ENCODE data around the gene LRRC8E. TPM values are rescaled to one million over a fixed set of nuclear protein-coding genes. Genes with fewer than 3 reads are reported as not detected.

The LRRC8E gene
- polyA plus RNA-seq, 1 donor = 0.23 TPM

DNA sequence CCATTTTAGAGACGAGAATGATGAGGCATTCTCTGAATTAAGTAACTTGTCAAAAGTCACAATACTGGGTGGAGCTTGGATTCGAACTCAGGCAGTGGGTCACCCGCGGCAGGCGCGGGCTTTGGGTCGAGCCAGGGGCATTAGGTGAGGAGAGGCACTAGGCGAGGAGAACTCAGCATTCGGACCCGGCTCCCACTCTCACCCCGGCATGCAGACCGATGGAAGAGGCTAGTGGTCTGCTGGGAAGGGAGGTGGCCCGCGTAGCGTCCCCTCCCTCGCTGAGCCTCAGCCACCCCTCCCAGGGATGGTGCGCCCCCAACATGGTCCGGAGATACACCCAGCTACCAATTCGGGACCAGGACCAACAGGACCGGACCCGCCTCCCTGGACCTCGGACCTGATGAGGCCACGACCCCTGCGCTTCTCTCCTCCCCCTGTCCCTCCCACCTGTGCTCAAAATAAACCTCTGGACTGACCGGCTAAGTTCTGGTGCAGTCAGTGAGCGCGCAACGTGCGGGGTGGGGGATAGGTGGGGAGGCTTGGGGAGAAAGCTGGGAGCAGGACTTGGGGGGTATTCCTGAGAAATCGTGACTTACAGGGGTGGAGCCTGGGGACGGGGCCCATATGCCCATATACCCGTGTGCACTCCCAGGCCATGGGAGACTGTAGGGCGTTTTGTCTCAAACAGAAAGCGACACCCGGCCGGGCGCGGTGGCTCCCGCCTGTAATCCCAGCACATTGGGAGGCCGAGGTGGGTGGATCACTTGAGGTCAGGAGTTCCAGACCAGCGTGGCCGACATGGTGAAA lies 30.5 kb downstream of the LRRC8E start:
- no peak for DNase-seq (ENCODE audit: low read depth)

DNA sequence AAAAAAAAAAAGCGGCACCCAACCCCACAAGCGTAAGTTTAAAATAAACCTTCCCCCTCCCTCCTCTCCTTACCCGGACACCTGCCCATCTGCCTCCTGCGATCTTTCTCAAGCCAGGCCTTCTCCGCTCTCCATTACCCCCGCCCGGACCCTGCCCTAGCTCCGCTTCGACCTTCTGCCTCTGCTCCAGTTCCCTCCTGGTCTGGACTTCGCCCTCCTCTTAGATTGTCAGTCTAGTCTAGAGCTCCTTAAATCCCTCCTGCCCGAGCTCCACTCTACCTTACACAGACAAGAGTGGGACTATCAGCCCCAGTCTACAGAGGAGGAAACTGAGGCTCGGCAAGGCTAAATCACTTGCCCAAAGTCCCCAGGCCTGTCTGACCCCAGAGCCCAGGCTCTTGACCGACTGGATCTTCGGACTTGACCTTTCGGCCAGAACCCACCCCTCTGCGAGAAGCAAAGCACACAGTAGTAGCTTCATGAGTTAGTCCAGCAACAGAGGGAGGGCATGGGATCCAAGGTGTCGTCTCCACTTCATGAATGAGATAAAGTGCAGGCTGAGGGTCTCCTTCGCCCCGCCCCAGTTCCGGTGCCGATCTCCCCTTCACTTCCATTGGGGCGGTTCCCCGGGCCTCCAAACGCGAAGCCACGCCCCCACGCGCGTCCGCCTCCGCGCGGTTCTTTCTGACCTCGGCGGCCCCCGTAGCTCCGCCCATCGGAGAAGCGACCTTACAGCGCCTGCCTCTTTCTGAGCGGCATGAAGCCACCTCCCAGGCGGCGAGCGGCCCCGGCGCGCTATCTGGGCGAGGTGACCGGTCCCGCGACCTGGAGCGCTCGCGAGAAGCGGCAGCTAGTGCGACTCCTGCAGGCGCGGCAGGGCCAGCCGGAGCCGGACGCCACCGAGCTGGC lies 31.6 kb downstream of the LRRC8E start, which contains the start of gene SNAPC2:
Gene SNAPC2 (plus strand): TSS at position 729 of the 909 bp plus-strand sequence. CDS start 29 bp downstream, at position 758.
- DNase-seq (ENCODE audit: low read depth) = peak; percentile 60

DNA sequence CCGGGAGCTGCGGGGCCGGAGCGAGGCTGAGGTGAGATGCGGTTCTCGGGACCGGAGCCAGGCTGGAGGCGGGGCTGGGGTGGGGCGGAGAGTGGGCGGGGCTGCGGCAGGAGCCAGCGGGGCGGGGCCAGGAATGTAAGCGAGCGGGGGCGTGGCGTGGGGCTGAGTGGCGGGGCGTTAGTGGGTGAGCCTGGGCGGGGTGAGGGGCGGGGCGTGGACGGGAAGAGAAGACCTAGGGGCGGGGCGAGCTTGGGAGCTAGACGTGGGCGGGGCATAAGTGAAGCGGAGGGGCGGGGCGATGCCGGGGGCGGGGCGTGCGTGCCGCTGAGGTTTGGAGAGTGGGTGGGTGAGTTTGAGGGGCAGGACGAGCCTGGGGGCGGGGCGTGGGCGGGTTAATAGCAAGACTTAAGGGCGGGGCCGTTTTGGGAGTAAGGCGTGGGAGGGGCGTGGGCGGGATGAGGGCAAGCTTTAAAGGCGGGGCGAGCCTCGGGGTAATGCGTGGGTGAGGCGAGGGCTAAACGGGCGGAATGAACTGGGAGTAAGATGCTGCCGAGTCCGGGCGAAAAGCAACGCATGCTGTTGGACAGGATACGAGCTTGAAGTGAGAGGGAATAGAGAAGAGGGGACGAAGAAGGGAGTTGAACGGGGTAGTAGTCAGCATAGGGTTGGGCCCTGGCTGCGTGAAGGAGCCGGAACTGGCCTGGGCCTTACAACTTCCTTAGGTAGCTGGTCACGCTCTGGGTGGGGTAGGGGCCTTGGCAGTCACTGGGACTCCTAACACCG lies 32.4 kb downstream of the LRRC8E start:
- peak; percentile 50 for DNase-seq (ENCODE audit: low read depth)

DNA sequence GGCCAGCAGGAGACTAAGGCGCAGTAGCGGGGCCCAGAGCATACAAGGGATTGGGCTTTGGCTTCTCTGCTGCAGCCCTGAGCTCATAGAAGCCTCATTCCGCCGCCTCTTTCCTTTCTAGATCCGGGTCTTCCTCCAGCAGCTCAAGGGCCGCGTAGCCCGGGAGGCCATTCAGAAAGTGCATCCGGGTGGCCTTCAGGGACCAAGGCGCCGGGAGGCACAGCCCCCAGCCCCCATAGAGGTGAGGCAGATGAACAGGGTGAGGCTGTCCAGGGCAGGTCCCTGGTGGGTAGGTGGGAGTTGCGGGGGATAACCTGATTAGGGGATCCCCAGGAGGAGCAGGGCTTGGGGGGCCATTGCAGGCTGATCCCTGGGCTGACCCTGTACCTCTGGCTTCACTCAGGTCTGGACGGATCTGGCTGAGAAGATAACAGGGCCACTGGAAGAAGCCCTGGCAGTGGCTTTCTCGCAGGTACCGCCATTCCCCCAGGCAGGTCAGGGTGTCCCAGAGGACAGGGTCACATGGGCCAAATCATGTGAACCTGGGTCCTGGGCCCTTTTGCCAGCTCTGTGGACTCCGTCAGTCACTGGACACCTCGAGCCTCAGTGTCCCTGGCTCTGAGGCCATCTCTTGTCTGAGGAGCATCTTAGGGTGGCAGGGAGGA lies 33.1 kb downstream of the LRRC8E start:
- DNase-seq (ENCODE audit: low read depth) = no peak

DNA sequence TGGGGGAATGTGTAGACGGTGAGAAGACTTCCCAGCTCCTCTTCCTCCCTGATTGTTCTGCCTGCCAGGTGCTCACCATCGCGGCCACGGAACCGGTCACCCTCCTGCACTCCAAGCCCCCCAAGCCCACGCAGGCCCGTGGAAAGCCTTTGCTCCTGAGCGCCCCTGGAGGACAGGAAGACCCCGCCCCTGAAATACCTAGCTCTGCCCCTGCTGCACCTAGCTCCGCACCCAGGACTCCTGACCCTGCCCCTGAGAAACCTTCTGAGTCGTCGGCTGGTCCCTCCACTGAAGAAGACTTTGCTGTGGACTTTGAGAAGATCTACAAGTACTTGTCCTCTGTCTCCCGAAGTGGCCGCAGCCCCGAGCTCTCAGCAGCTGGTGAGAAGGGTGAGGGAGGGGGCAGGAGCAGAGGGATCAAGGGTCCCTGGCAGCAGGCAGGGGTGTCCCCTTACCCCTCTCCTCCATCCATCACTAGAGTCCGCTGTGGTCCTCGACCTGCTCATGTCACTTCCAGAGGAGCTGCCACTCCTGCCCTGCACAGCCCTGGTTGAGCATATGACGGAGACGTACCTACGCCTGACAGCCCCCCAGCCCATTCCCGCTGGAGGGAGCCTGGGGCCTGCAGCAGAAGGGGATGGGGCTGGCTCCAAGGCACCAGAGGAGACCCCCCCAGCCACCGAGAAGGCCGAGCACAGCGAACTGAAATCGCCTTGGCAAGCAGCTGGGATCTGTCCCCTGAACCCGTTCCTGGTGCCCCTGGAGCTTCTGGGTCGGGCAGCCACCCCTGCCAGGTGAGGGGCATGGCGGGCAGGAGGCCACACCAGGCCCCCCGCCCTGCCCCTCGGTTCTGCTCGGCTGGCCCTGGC lies 33.9 kb downstream of the LRRC8E start:
- no peak for DNase-seq (ENCODE audit: low read depth)

DNA sequence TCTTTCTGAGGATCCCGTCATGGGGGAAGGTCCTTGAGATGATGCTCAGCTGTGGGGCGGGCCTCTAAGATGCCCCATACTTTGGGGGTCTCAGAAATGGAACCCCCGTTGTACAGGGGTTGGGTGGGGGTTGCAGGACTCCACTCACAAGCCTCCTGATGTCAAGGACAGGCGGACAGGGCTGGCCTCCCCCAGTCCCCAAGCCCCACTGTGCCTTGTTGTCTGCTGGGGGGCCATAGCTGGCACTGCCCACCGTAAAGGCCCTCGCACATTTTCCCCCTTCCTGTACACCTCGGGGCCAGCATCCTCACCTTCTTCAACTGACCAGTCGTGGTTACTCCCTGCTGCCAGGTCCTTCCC lies 34.5 kb downstream of the LRRC8E start:
- no peak for DNase-seq (ENCODE audit: low read depth)

DNA sequence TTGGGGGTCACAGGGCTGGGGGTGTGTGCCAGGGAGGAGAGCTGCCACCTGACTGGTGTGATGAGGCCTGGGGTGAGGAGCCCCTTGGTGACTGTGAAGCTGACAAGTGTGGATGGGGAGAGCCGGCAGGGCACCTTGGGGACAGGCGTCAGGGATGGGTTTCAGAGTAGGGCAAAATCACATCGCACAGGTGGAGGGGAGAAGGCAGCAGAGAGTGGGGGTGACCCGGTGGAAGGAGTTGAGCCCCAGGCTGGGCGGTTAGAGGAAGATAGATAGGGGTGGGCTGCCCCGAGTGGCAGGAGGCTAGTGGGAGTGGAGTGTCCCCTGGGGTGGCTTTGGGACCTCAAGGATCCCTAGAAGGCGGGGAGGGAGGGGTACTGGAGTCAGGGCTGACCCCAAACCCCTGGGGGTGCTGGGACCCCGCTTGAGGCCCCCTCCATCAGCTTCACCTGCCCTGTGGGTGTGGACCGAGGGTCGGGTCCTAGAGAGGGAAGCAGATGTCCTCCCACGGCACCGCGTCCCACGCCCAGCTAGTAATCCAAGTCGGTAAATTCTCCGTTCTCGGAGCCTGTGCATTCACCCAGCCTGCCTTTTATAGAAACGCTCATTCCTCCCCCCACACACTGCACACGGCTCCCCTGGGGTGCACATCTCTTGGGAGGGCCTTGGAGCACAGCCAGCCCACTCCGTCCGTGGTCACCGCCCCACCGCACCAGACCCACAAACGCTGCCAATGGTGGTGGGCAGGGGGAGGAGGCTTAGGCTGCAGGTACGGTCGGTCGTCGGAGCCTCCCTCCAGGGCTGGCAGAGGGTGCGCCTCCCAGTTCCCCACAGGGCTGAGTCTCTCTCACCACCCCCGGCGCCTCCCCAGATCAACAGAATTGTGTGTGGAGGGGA lies 35.2 kb downstream of the LRRC8E start:
- no peak for DNase-seq (ENCODE audit: low read depth)

DNA sequence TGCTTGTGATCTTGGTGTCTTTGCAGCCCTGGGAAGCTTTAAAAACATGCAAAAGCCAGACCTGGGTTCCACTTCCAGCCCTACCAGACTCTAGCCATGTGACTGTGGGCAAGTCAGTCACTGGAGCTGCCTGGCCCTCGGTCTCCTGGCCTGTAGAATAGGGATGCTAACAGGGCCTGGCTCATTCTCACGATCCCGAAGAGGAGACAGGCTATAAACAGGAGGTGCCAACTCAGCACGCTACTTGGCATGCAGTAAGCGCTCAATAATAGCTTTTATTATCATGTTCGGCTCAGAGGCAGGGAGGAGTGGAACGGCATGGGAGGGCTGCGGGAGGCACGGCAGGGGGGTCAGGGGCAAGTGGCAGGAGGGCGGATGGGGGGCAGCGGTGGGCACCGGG lies 35.9 kb downstream of the LRRC8E start:
- DNase-seq (ENCODE audit: low read depth) = no peak

DNA sequence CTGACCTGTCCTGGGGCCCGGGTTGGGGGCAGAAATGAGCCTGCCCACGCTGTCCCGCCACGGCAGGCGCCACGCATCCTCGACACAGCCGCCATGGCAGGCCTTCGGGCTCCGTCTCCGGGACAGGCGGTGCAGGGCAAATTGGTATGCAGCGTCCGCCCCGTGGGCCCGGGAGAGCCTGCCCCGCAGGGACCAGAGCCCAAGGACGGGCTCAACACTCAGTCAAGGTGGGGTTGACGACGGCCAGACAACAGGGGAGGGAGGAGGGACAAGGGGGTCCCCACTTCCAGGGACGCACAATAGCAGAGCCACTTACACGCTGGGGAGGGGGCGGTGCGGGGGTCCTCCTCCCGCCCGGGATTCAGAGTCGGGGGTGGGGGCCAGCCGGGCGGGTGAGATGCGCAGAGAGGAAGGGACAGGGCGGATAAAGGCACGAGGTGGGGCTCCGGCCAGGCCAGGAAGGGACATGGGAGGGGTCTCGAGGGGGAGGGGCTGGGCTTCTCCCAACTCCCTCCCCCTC lies 36.4 kb downstream of the LRRC8E start:
- no peak for DNase-seq (ENCODE audit: low read depth)

DNA sequence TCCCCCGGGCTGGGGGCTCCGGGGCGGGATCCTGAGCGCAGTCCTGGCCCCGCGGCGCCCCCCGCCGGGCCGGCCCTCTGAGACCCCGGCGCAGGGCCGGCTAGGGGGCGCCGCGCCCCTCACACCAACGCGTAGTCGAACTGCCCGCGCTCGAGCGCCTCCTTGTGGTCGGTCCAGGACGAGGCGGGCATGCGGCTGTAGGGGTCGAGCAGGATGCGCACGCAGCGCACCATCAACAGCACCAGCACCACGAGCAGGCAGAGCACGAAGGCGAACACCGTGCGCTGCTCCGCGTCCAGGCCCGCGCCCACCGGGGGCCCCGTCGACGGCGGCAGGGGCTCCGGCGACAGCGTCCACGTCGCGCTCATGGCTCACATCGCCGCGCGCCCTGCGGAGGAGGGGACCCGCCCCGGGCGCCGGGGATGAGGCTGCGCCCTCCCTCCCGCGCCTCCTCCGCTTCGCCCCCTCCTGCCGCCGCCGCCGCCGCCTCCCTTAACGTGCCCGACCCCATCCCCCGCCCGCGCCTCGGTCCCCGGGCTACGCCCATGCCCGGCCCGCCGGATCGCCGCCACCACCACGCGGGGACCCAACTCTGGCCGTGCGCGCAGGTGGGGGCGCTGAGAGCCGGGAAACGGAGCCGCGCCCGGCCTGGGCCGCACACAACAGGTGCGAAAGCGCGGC lies 37.0 kb downstream of the LRRC8E start:
- DNase-seq (ENCODE audit: low read depth) = no peak

DNA sequence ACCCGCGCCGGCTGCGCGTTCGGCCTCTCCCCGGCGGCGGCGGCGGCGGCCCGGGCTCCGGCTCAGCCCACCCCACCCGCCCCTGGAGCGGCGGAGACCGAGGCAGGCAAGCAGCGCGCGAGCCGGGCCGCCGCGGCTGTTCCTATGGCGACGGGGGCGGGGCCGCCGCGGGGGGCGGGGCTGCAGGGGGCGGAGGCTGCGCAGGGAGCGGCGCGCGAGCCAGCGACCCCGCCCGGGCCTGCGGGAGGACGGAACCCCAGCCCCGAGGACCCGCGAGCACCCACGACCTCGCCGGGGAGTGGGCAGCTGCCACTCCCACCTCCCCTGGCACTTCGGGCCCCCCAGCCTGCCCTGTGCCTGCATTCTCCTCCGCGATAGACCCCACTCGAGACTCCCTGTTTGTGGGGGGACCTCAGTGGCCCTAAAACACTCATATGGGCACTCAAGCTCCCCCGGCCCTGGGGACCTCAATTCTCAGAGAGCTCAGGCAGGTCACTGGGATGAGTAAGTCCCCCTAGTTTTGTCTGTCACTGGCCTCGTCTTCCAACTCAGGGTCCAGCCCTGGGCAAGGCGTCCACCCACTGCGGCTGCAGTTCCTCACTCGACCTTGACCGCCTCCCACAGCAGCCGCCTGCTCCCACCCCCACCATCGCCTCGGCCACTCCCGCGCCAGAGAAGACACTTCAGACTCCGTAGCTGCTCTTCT lies 37.9 kb downstream of the LRRC8E start, which contains the start of gene CTXN1:
Gene CTXN1 (minus strand): TSS at position 115 of the 706 bp plus-strand sequence. CDS start 597 bp downstream, outside the sequence.
- no peak for DNase-seq (ENCODE audit: low read depth)

DNA sequence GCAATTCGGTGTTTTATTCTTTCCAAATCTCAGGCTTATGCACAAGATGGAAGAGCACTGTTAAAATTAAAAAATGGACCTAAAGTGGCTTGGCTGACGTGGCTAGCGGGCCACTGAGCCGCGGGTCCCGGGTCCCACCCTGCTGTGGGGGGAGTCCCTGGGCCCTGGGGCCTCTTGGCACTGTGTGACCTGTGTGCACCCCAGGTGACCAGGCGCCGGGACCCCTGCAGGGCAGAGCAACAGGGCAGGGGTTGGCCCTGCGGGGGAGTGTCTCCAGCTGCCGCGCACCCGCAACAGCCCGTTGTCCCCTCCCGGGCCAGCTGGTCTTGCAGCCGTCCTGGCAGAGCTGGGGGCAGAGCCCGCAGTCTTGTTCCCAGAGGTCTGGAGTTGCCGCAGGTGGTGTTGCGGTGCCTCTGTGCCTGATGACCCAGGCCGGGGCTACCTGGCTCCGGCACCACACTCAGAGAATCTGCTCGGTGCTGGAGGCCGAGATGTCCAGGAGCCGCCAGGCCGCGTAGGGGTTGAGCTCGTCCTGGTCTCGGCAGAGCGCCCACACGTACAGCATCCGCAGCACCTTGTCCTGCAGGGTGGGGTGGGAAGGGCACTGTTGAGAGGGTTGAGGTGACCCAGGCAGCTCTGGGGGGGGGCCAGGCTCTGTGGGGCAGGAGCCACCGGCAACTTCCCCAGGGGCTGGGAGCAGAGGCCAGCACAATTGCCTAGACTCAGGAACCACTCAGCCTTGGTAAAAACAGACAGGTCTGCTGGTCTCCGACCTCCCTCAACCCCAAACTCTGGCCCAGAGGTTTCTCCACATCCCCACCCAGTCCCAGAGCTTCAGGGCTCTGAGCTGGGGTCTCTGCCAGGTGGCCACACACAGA lies 38.7 kb downstream of the LRRC8E start:
- DNase-seq (ENCODE audit: low read depth) = no peak

DNA sequence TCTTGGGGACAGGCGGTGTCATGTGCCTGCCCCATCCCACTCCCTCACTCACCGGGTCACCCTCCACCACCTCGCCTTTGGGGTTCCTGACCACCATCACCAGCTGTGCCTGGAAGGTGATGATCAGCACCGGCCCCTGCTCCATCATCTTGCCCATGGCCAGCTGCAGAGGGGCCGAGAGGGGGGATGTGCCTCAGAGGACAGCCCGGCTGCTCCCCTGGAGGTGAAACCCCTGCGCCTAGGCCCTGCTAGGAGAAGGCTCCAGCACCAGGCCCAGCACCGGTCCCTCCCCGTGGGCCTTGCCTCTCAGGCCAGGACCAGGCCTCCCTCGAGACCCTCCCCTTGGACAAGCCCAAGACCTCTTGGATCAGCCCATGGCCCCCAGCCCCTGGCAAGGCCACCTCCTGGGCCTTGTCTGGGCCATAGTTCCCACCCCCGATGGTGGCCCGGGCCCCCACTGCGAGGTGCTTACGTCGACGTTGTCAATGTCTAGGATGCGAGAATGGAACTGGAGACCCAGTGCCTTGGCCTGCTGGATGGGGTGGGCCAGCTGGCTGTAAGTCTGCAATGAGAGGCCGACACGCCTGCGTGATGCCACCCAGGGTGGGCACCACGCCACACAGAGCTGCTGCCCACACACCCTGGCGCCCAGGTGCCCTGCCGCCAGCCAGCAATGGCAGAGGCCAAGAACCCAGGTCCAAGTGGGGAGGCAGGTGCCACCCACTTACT lies 39.5 kb downstream of the LRRC8E start:
- no peak for DNase-seq (ENCODE audit: low read depth)

DNA sequence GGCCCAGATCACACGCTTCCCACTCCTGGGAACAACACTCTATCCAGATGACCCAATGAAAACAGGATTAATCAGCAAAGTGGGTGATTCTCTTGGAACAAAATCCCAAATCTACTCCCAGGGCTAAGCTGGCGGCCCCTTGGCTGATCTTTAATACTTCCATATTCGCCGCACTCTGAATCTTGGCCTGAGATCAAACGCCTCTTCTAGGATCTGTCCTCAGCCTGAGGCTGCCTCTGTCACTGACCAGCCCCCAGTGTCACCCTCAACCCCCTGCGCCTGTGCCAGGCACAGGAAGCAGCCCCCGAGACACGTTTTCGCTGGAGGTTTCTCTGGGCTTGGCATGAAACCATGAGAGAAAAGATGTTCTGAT lies 40.0 kb downstream of the LRRC8E start:
- DNase-seq (ENCODE audit: low read depth) = no peak

DNA sequence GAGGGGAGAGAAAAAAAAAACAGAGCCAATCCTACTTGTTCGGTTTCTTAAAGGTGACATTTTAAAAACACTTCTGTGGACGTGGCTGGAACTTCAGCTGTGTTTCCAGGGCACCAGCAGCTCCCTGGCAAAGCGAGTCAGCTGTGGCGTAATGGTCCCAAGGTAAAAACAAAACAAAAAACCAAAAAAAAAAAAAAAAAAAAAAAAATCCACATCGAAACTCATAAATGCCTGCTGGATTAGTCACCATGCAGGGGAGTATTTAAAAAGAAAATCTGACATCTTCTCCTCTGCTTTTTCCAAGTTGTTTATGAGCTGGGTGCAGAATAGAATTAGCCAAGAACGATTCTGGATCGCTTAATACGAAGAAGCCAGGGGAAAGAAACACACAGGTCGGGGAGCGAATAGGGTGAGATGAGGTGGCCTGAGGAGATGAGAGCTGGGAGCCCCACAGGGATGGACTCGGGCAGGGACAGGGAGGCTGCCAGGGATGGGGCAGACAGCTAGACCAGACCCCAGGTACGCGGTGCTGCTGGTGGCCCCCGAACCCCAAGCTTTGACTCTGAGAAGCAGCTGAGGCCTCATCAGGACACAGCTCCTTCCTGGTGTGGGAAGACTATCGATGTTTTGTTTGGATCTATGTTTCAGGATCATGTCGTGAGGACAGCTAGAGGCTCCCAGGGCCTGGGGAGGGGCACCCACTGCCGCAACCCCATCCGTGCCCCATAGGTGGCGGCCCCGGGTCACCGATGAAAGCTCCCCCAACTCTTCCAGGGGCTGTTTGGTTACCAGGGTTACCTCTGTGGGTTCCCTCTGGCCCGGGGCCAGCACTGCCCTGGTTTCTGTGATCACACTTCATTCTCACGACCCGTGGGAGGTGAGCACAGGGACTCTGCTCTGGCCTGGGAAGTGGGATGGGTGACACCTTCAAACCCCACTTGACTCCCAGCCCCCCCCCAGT lies 40.7 kb downstream of the LRRC8E start:
- DNase-seq (ENCODE audit: low read depth) = no peak

Measured in forelimb muscle (tissue), 1 donor.